Stimulated activated CD4-positive, alpha-beta T cell treated with anti-CD3 and anti-CD28 coated beads, Interleukin-2, amount 100 ng/mL, for 24 hours (primary cell): ENCODE results near the gene ISCA1.

Experiments used
- DNase-seq, 2 donors: peaks; one replicate each; pipeline ENCODE4 v3.0.0-alpha.2; 2020

Gene ISCA1

GRCh38 chr9:86282979-86283535 lies 719 bp upstream of the ISCA1 start:
- DNase-seq: no peak

GRCh38 chr9:86281593-86282076 lies 703 bp downstream of the ISCA1 start:
- no peak for DNase-seq

GRCh38 chr9:86280580-86280979 lies 1.8 kb downstream of the ISCA1 start:
- DNase-seq: no peak

GRCh38 chr9:86279839-86280238 lies 2.5 kb downstream of the ISCA1 start:
- no peak for DNase-seq

GRCh38 chr9:86277072-86277471 lies 5.3 kb downstream of the ISCA1 start:
- DNase-seq: no peak

GRCh38 chr9:86275962-86276361 lies 6.4 kb downstream of the ISCA1 start:
- no peak for DNase-seq

- no peak for DNase-seq
Observed at GRCh38 chr9:86274821-86275643, 7.3 kb downstream of the ISCA1 start.

DNA sequence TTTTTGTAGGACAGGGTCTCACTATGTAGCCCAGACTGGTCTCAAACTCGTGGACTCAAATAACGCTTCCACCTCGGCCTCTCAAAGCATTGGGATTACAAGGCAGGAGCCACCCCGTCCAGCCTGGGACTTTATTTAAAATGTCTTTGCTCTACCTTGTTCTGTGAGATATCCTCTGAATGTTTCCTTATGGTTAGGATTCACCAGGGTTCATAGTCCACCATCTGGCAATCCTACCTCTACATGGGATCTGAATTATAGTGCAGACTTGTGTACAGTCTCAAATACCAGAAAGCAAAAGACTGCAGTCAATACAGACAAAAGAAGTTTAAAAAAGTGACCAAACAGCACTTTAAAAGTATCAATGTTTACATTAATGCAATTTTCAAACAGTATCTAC lies 10.1 kb downstream of the ISCA1 start:
- DNase-seq: no peak

DNA sequence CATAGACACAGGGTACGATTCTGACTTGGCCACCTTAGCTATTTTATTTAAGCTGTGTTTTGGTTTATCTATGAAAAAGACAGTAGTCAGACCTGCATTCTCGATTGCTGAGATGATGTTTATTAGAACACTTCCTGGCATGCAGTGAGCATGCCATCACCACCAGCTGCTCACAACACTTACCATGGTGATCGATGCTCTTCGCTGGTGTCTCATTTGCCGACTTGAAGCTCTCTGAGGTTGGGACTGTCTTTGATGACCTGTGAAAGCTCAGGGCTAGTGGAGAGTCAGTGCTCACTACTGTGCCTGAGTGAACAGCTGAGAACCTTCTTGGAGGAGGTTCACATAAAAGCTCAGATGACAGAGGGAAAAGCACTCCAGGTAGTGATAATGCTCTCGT lies 18.5 kb downstream of the ISCA1 start:
- DNase-seq: no peak

GRCh38 chr9:86262492-86262891 lies 19.8 kb downstream of the ISCA1 start:
- DNase-seq: no peak

DNA sequence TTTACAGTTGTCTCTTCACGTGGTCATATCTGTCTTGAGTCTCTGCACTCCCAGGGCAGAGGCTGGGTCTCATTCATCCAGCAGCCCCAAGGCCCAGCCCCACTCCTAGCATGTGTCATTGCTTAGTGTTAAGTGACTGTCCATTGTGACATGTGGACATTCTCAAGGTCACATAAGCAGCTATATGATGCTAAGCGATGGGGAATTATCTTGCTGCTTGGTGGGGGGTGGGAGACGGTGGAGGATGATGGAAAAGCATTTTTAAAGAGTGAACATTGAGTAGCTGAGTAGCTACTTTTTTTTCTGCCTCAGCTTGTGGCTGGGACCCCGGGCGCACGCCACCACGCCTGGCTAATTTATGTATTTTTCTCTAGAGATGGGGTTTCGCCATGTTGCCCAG lies 22.8 kb downstream of the ISCA1 start, which contains the start of gene C9orf153:
C9orf153 (minus strand) TSS at position 101 of the 400 bp plus-strand sequence. CDS start 30,054 bp downstream, outside the sequence.
- DNase-seq: no peak

DNA sequence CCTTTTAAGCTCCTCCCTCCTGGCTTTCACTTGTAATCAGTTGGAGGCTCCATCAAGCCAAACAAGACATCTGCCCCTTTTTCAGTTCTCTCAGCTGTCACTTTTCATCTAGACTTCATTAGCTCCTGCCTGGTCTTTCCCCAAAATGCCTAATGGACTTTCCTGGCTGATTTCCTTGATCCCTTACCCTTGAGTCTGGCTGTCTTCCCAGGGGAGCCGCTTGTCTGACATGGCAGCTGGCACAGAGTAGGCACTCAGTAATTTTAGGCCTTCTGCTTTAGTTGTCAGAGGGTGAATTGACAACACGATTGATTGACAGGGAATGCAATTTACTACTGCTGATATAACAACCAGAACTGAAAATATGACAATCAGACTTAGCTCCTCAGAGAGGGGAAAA lies 24.9 kb downstream of the ISCA1 start:
- no peak for DNase-seq

GRCh38 chr9:86256653-86257052 lies 25.7 kb downstream of the ISCA1 start:
- DNase-seq: no peak

DNA sequence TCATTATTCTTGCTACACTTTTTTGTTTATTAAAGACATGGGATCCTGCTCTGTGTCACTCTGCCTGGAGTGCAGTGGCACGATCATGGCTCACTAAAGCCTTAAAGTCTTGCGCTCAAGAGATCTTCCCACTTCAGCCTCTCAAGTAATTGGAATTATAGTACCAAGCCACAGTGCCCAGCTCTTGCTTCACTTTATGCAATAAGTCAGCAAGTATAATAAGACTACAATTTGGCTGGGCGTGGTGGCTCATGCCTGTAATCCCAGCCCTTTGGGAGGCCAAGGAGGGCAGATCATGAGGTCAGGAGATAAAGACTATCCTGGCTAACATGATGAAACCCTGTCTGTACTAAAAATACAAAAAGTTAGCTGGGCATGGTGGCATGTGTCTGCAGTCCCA lies 28.8 kb downstream of the ISCA1 start:
- no peak for DNase-seq

- no peak for DNase-seq
Observed at GRCh38 chr9:86252870-86253269, 29.5 kb downstream of the ISCA1 start.

DNA sequence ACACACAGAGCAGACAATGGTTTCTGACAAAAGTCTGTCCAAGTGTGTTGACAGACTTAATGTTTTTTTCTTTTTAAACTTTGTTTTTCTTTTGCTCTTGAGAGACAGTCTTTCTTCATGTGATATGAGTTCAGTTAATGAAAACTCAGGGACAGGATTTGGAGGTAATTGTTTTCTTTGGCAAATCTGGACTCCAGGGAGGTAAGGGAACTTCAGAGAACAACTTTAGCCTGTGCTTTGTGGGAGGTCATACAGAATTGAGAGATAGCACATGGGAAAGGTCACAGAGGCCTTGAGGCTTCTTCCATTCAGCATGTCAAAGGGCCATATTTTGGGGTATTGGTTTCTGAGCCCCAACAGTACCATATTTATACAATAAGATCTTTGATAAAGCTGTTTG lies 32.2 kb downstream of the ISCA1 start:
- DNase-seq: no peak

GRCh38 chr9:86248746-86249145 lies 33.6 kb downstream of the ISCA1 start:
- DNase-seq: no peak

DNA sequence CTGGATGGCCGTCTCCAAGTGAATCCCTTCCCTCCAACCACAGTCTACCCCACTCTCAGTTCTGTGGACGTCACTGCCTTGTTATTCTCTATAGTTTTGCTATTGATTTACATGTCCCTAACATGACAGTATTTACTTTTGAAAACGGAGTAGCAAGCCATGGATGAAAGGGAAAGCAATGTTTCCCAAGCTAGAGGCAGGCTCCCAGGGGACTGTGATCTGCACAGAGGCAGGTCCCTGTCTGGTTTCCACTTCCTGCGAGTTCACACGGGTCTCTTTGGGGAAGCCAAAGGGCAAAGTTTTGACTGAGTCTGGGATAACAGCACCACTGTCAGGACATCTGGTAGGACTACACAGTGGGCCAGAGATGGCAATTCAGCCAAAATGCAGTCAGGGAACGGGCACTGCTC lies 35.6 kb downstream of the ISCA1 start:
- no peak for DNase-seq

GRCh38 chr9:86242071-86242470 lies 40.3 kb downstream of the ISCA1 start:
- no peak for DNase-seq

- peak in 1 of 2 donors; percentile 11 for DNase-seq
Observed at GRCh38 chr9:86241216-86241615, 41.1 kb downstream of the ISCA1 start.

DNA sequence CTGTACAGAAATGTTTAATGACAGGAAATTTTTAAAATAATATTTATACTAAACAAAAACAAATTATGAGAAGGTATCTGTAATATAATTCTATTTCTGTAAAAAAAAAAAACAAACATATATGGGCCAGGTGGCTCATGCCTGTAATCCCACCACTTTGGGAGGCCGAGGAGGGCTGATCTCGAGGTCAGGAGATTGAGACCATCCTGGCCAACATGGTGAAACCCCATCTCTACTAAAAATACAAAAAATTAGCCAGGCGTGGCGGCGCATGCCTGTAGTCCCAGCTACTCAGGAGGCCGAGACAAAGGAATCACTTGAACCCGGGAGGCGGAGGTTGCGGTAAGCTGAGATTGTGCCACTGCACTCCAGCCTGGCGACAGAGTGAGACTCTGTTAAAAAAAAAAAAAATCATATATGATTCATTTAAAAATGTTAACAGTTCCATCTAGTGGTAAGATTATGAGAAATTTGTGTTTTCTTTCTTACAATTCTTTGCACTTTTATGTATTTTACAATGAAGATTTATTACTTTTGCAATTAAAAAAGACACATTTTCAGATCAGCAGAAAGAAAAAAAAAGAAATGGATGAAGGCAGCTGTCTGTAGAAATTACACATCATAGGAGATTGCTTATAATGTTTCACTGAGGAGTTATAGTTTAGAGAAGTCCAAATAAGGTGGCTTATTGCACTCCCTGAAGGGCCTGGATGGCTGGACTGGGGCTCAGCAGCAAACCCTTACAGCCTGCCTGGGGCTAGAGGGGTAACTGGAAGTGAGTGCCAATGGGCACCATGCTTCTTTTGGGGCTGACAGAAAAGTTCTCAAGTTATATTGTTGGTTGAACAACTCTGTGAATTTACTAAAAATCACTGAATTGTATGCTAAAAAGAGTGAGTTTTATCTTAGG lies 43.2 kb downstream of the ISCA1 start:
- no peak for DNase-seq

GRCh38 chr9:86230858-86231257 lies 51.5 kb downstream of the ISCA1 start:
- DNase-seq: no peak

DNA sequence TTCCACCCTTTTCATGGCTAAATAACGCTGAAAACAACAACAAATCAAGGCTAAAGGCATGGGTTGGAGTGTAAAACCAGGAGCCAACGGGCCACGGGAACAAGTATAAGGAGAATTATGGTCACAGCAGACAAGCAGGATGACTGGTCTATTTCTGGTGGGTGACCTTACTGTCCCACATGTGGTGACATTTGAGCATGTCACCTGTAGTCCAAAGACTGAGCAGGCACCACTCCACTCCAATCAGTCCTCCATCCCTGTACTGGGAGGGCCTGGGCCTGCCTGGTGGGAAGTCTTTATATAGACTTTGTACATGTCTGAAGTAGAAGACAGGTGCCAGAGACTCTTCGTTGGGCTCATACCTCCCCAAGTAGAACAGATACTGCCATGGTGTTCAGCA lies 59.7 kb downstream of the ISCA1 start:
- no peak for DNase-seq
